Trophoblast cell (in vitro differentiated cells and primary cell): ENCODE results near the gene NACC1.
A peak's percentile ranks its signal among the peaks of the same experiment; 100 is the strongest.

Experiments used
- DNase-seq, 2 donors: peaks; one replicate each; pipeline ENCODE4 v3.0.0-alpha.2; 2016
- H2AFZ ChIP-seq: 2 replicates; pipeline ENCODE4 v1.6.1; 2013; ENCODE audit warnings: low read length, moderate library complexity, mild to moderate bottlenecking; ENCODE audit not compliant: insufficient read depth, poor library complexity
- H2AK5ac ChIP-seq: 2 replicates; pipeline ENCODE4 v1.6.1; 2013; ENCODE audit warnings: mild to moderate bottlenecking, low read length
- H2BK120ac ChIP-seq: 2 replicates; pipeline ENCODE4 v1.6.1; 2013; ENCODE audit warnings: low read length, mild to moderate bottlenecking, moderate library complexity; ENCODE audit not compliant: insufficient read depth, poor library complexity
- H2BK12ac ChIP-seq: 2 replicates; pipeline ENCODE4 v1.6.1; 2013; ENCODE audit warnings: mild to moderate bottlenecking, low read length, moderate library complexity
- H2BK5ac ChIP-seq: 2 replicates; pipeline ENCODE4 v1.6.1; 2013; ENCODE audit warnings: low read length, low read depth, moderate library complexity, mild to moderate bottlenecking; ENCODE audit not compliant: poor library complexity
- H3K14ac ChIP-seq: 2 replicates; pipeline ENCODE4 v1.6.1; 2013; ENCODE audit warnings: mild to moderate bottlenecking, low read length
- H3K18ac ChIP-seq: 2 replicates; pipeline ENCODE4 v1.6.1; 2013; ENCODE audit warnings: mild to moderate bottlenecking, low read length
- H3K23ac ChIP-seq: 2 replicates; pipeline ENCODE4 v1.6.1; 2013; ENCODE audit warnings: low read length
- H3K27ac ChIP-seq: 2 replicates; pipeline ENCODE4 v1.5.1; 2013; ENCODE audit warnings: low read depth, mild to moderate bottlenecking, inconsistent platforms, low read length, moderate library complexity
- H3K27me3 ChIP-seq: 2 replicates; pipeline ENCODE4 v1.6.1; 2013; ENCODE audit warnings: inconsistent platforms, mild to moderate bottlenecking, low read length, moderate library complexity; ENCODE audit not compliant: insufficient read depth
- H3K36me3 ChIP-seq, 2 experiments: 1 replicate in 1 of 2; 2 replicates in 1 of 2; pipeline ENCODE4 v1.6.1; 2013; ENCODE audit warnings: low read length in 2 of 2, mild to moderate bottlenecking in 2 of 2, moderate library complexity in 1 of 2; ENCODE audit not compliant: insufficient read depth in 2 of 2, control insufficient read depth in 1 of 2
- H3K4ac ChIP-seq: 2 replicates; pipeline ENCODE4 v1.6.1; 2013; ENCODE audit warnings: low read depth, mild to moderate bottlenecking, low read length, moderate library complexity
- H3K4me1 ChIP-seq, 2 experiments: 1 replicate in 1 of 2; 2 replicates in 1 of 2; pipeline ENCODE4 v1.6.1; 2013; ENCODE audit warnings: low read length in 2 of 2, mild to moderate bottlenecking in 2 of 2, moderate library complexity in 1 of 2; ENCODE audit not compliant: insufficient read depth in 2 of 2, control insufficient read depth in 1 of 2
- H3K4me2 ChIP-seq: 2 replicates; pipeline ENCODE4 v1.6.1; 2013; ENCODE audit warnings: inconsistent platforms, mild to moderate bottlenecking, low read length, moderate library complexity
- H3K4me3 ChIP-seq: 2 replicates; pipeline ENCODE4 v1.5.1; 2013; ENCODE audit warnings: mild to moderate bottlenecking, low read depth, low read length, inconsistent platforms
- H3K79me1 ChIP-seq: one replicate; pipeline ENCODE4 v1.6.1; 2013; ENCODE audit warnings: low read length
- H3K79me2 ChIP-seq: 2 replicates; pipeline ENCODE4 v1.6.1; 2013; ENCODE audit warnings: low read length, mild to moderate bottlenecking; ENCODE audit not compliant: control insufficient read depth, insufficient read depth, poor library complexity
- H3K9ac ChIP-seq: 2 replicates; pipeline ENCODE4 v1.6.1; 2013; ENCODE audit warnings: mild to moderate bottlenecking, low read length
- H3K9me3 ChIP-seq: 2 replicates; pipeline ENCODE4 v1.6.1; 2013; ENCODE audit warnings: low read depth, mild to moderate bottlenecking, control low read depth, inconsistent platforms, low read length; ENCODE audit not compliant: insufficient read depth
- H4K12ac ChIP-seq: 2 replicates; pipeline ENCODE4 v1.6.1; 2013; ENCODE audit warnings: low read depth, mild to moderate bottlenecking, low read length, moderate library complexity
- H4K8ac ChIP-seq: 2 replicates; pipeline ENCODE4 v1.6.1; 2013; ENCODE audit warnings: low read depth, mild to moderate bottlenecking, low read length, moderate library complexity
- H4K91ac ChIP-seq: one replicate; pipeline ENCODE4 v1.6.1; 2013; ENCODE audit warnings: low read depth, mild to moderate bottlenecking, low read length, moderate library complexity
- WGBS: extraction: QIAGEN DNeasy Blood & Tissue Kit; methylation state at CpG from one replicate; pipeline ENCODE4 v1.1.7; 2013; ENCODE audit warnings: missing lambda C conversion rate; ENCODE audit not compliant: insufficient read length, insufficient coverage; ENCODE audit errors: extremely low coverage; 5-methylcytosine and 5-hydroxymethylcytosine counted together

NACC1 gene

DNA sequence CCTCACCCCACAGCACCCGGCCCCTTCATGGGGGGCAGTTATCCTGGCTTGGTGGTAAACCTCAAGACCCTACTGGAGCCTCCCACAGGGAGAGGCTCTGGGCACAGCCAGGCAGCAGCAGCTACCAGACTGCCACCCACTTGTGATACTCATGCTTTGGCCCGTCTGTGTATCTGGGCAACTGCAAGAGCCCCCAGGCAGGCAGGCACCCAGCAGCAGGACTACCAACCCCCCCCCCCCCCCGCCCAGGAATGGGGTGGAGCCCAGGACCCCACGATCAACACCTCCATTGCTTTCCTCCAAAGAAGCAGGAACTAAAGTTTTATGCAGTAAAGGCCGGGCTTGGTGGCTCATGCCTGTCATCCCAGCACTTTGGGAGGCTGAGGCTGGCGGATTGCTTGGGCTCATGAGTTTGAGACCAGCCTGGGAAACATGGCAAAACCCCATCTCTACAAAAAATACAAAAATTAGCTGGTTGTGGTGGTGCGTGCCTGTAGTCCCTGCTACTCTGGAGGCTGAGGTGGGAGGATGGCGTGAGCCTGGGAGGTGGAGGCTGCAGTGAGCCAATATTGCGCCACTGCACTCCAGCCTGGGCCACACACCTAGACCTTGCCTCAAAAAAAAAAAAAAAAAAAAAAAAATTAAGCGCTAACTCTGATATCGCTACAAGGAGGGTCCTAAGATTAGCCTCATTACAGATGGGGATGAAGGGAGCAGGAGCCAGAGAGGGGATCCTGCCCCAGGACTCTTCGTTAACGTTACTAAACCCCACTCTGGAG lies 14.3 kb upstream of the NACC1 start:
- Histone ChIP-seq H3K4me2 (no peak overlapping the region), H3K9me3 (peaks cover 8% of the 10 kb centered on the region), H4K8ac (no peak overlapping the region), H3K4ac (no peak overlapping the region), H3K79me1 (peaks cover 5% of the 10 kb centered on the region), H2BK5ac (no peak overlapping the region), H2AK5ac (no peak overlapping the region), H4K91ac (no peak overlapping the region), H2BK120ac (no peak overlapping the region), H2BK12ac (no peak overlapping the region), H3K18ac (no peak overlapping the region), H3K9ac (no peak overlapping the region), H3K79me2 (no peaks in the 10 kb centered on the region), H3K36me3 (peaks cover 6 to 8% of the 10 kb centered on the region in 2 experiments), H3K27ac (no peak overlapping the region), H4K12ac (no peak overlapping the region), H3K4me1 (peaks cover 12% of the 10 kb centered on the region in 2 experiments), H3K4me3 (no peak overlapping the region), H2AFZ (no peak overlapping the region), H3K14ac (no peak overlapping the region), H3K27me3 (peaks cover 19% of the 10 kb centered on the region), H3K23ac (no peak overlapping the region)
- WGBS: no CpG with 5 or more reads among the region's 13 CpGs
- no peak for DNase-seq

DNA sequence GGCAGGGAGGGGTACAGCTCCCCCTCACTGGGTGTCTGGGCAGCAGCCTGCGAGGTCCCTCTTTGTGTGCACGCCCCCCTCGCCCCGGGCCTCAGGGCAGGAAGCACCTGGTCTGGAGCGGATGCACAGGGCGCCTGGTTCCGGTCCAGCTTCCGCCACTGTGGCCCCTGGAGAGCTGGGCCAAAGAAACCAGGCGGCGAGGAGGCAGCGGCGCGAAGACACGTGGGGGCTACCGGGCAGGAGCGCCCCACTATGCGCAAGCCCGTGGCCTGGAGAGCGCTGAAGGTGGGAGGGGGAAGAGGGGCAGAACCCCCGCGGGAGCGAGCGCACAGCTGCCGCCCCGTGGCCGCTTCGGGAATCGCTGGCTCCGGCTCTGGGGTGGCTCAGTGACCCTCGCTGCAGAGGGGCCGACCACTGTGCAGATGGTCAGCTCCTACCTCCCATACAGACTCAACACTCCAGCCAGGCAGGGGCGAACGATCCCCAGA lies 13.7 kb upstream of the NACC1 start:
- H4K12ac ChIP-seq: no peak overlapping the region
- no peak overlapping the region for H3K4me3 ChIP-seq
- peaks cover 13% of the 10 kb centered on the region for H3K27me3 ChIP-seq
- peak in 1 of 2 donors; percentile 43 for DNase-seq
- H2BK120ac ChIP-seq: no peak overlapping the region
- no peak overlapping the region for H3K4me2 ChIP-seq
- H2BK5ac ChIP-seq: no peak overlapping the region
- H3K79me1 ChIP-seq: peaks cover 5% of the 10 kb centered on the region
- no peak overlapping the region for H3K4ac ChIP-seq
- H3K9ac ChIP-seq: no peak overlapping the region
- H3K79me2 ChIP-seq: no peaks in the 10 kb centered on the region
- WGBS: no CpG with 5 or more reads among the region's 33 CpGs
- no peak overlapping the region for H3K14ac ChIP-seq
- H3K23ac ChIP-seq: no peak overlapping the region
- H3K18ac ChIP-seq: no peak overlapping the region
- no peak overlapping the region for H4K8ac ChIP-seq
- H3K36me3 ChIP-seq: peaks cover 10 to 12% of the 10 kb centered on the region in 2 experiments
- H2AFZ ChIP-seq: no peak overlapping the region
- H3K9me3 ChIP-seq: peaks cover 4% of the 10 kb centered on the region
- peaks cover 8% of the 10 kb centered on the region in 2 experiments for H3K4me1 ChIP-seq
- no peak overlapping the region for H3K27ac ChIP-seq
- H2BK12ac ChIP-seq: no peak overlapping the region
- H2AK5ac ChIP-seq: no peak overlapping the region
- no peak overlapping the region for H4K91ac ChIP-seq

DNA sequence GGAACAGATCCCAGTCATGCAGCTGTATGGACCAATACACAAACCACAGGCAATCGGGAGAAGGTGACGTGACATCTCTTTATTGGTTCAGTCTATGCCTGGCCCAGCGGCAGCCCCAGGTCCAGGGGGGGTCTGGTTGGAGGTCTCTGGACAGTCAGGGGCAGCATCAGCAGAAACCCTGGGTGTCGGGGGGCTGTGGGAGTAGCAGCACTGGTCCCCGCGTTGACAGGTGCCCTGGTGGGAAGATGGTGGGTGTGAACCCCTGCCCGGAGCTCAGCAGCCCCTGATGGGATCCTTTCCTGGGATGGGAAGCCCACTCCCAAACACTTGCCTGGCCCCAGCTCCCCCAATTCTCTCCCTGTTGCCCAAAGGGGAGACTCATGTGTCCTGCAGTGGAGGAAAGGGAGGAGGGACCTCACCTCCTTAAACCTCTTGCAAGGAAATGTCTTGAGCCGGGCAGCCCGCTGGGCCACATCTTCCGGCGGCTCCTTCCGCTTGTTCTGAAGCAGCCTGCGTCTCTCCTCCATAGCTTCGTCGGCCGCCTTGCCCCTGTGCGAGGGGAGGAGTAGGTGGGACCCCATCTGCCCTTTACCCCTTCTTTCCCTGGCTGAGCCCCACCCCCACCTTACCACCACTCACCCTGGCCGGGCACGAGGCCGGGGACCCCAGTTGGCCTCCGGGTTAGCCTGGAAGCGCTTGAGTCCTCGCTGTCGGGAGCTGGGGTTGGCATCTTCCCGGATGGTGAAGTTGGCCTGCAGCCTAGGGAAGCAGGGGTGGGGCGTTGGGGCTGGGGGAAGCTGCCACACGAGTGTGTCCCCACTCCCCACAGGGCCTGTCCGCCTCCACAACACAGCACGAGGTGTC lies 13.0 kb upstream of the NACC1 start:
- Histone ChIP-seq H3K18ac (no peak overlapping the region), H3K4ac (no peak overlapping the region), H3K4me1 (peaks cover 6 to 7% of the 10 kb centered on the region in 2 experiments), H2AK5ac (no peak overlapping the region), H4K8ac (no peak overlapping the region), H2BK120ac (no peak overlapping the region), H3K23ac (no peak overlapping the region), H3K9ac (no peak overlapping the region), H3K14ac (no peak overlapping the region), H2BK12ac (no peak overlapping the region), H3K79me2 (no peaks in the 10 kb centered on the region), H3K27me3 (peaks cover 6% of the 10 kb centered on the region), H2AFZ (no peak overlapping the region), H3K27ac (no peak overlapping the region), H3K4me2 (no peak overlapping the region), H4K91ac (no peak overlapping the region), H3K79me1 (peaks cover 5% of the 10 kb centered on the region), H3K9me3 (peaks cover 2% of the 10 kb centered on the region), H3K4me3 (no peak overlapping the region), H4K12ac (no peak overlapping the region), H3K36me3 (peaks cover 16 to 18% of the 10 kb centered on the region in 2 experiments), H2BK5ac (no peak overlapping the region)
- WGBS: no CpG with 5 or more reads among the region's 29 CpGs
- no peak for DNase-seq

DNA sequence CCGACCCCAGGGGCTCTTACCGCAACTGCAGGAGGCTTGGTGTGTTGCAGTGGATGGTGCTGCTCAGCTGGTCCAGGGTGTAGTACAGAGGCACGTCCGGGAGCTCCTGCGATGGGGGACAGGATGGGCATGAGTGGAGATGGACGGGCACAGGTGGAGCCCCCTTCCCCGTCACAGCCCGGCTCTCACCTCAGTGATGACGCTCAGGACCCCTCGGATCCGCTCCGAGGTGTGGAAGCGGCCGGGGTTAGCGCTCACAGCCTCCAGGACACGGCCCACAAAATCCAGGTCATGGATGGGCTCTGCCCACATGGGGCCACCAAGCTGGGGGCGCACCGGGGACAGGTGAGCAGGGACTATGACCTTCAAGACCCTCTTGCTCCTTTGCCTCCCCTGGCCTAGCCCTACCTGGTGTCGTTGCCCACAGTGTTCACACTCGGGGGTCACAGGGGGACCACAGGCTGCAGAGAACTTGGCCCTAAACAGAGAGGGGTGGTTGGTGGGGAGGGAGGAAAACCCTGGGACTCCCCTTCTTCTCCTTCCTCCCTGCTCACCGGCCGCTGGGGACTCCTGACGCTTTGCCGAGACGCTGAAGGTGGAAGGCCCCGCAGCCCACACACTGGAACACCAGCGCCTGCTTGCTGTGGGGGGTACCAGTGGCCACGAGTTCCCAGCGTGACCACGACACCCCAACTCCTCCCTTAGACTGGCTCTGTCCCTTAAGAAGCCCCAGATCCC lies 8.5 kb upstream of the NACC1 start:
- Histone ChIP-seq H2AFZ (no peak overlapping the region), H4K12ac (no peak overlapping the region), H3K18ac (no peak overlapping the region), H3K4ac (no peak overlapping the region), H3K4me2 (no peak overlapping the region), H2BK5ac (no peak overlapping the region), H3K23ac (no peak overlapping the region), H3K79me1 (no peaks in the 10 kb centered on the region), H3K4me1 (no peaks in the 10 kb centered on the region), H2BK12ac (no peak overlapping the region), H2AK5ac (no peak overlapping the region), H3K27me3 (no peaks in the 10 kb centered on the region), H3K36me3 (peaks cover 24 to 29% of the 10 kb centered on the region in 2 experiments), H3K27ac (no peak overlapping the region), H3K79me2 (no peaks in the 10 kb centered on the region), H4K91ac (no peak overlapping the region), H3K9me3 (no peaks in the 10 kb centered on the region), H3K14ac (no peak overlapping the region), H3K9ac (no peak overlapping the region), H4K8ac (no peak overlapping the region), H2BK120ac (no peak overlapping the region), H3K4me3 (no peak overlapping the region)
- DNase-seq: no peak
- WGBS: no CpG with 5 or more reads among the region's 30 CpGs
